ENCODE data around the gene OSBPL6. TPM values are rescaled to one million over a fixed set of nuclear protein-coding genes. Genes with fewer than 3 reads are reported as not detected.
"Not testable (repeated sequence)": the region's sequence is repeated elsewhere in the genome, so short reads cannot be mapped to it uniquely, and the experiment has no call there.

OSBPL6 gene
- total RNA-seq, 1 donor from 2014 or later, result 0.61 TPM

DNA sequence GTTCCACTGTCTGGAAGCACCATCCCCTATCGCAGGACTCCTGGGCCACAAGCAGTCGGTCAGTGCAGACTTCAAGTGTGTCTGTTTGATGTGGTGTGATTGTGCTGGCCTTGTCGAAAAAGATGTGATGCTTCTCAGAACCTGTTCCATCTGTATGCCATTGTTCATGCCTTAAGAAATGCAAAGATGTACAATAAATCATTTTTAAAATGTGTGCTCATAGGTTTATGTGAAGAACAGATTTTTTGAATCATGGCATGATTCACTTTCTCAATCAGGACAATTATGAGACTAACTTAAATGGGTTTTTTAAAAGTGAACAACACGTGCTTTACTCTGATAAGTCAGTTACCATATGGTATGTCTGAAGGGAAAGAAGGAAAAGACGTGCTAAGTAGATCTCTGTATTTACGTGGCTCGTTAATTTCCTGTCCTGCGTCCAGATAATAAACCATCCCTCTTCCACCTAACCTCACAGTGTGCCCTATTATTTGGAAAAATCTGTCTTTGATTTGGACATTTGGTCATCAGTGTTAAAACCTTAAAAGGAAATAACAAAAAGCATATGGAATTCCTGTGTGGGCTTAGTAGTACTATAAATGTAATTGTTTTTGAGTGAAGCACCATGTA lies 201.7 kb downstream of the OSBPL6 start:
- intact Hi-C loops (cut with micrococcal nuclease), result loop anchor here (5.0 kb wide), 1 partner anchor 284 kb away; the partner anchor contains the start of gene RBM45

DNA sequence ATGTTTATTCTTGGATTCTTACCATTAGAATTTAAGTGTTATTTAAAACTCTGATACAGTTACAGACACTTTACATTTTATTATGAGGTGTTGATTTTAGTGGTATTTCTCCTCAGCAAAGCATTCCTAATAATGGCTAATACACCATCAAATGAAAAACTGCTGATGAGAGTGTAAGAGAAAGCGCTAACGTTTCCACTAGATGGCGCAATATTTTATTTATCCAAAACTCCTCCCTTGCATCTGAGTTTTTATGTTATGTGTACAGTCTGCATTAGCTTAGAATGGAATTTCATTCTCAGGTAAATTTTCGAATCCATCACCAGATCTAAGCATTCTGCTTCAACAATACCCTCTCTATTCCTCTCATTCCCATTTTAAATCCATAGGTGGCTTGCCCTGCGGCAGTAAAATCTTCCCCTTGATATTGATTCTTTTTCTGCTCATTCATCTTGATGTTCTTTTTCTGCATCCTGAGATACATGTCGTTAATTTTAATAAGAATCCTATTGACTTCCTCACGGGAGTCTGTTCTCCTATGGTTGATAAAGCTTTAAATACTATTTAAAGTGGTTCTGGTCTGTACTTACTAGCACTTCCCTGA lies 202.8 kb downstream of the OSBPL6 start:
- intact Hi-C loops (cut with micrococcal nuclease), result loop anchor here (1.0 to 5.0 kb wide), 2 partner anchors 17 to 285 kb away; partner anchors contain the start of gene RBM45

DNA sequence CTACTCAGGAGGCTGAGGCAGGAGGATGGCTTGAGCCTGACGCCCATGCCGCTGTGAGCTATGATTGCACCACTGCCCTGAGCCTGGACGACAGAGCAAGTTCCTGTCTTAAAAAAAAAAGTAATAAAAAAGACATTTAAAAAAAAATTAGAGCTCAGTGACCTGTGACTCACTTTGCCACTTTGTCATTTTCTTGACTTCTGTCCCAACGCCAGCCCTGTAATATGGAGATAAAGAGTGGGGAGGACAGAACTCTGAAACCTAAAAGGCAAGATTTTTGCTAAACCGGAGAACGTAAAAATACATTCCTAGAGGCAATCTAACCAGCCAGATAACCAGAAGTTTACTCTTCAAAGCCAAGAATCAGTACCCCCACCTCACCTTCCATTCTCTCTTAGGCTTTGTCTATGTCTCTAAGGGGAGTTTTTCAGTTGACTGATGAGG lies 207.7 kb downstream of the OSBPL6 start:
- intact Hi-C loops (cut with micrococcal nuclease), result no loop called here

DNA sequence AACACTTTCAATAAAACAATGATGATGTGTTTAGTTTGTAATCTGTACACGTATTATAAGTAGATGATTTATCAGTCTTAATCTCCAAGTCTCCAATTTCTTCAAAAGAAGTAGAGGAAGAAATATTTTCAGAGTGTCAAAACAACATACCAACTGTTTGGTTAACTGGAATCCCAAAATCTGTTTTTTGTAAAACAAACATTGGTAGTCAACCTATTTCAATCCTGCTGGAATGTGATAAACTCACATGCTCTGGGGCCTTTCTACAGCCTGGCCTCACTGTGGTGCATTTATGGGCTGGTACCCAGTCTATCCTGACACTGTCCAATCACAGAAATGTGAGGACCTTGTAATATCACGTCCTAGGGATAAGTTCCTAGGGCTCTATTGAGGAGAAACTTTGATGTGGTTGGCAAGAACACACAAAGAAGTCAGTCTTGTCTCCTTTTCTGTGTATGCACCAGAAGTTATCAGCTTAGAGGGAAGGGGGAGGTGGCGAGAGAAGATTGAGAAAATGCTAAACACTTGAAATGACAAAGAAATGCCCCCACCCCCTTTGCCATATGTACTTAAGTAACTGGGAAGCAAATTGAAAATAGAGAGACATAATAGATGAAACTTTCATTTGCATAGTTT lies 209.5 kb downstream of the OSBPL6 start:
- intact Hi-C loops (cut with micrococcal nuclease), result loop anchor here (1.0 kb wide), 1 partner anchor 10 kb away; no protein-coding TSS in a partner anchor

DNA sequence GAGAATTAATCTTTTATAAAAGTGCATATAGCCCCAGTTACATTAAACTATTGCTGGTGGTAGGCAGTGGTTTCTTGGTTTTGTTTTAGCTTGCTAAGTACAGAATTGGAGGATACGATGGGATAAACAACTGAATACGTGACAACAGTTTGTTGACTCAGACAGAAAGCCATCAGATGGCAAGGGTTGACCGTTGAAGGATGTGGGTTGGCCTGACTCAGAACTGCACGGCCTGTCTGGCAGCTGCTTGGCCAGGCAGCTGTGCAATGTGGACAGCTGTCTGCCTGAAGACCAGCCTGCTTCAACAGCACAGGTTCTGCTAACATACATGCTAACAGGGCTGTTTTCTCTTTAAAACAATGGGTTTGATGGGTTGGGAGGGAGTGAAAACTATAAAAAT lies 210.1 kb downstream of the OSBPL6 start:
- intact Hi-C loops (cut with micrococcal nuclease), result loop anchor here (1.0 kb wide), 1 partner anchor 9 kb away; no protein-coding TSS in a partner anchor

DNA sequence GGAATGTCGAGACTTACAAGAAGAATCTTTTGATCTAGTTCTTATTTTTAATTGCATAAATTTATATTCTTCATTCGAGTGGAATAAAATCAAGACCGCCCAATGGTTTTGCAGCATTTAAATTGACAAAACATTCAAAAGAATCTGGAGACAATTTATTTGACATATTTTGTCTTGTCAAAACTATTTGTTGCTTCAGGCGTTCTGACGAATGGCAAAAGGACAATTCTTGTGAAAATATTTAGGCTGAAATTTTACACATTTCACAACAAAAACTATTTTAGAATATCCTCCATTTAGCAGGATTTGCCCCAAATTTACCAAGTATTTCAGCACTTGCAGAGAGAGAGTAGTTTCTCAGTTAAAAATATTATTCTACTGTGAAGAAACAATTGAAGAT lies 214.9 kb downstream of the OSBPL6 start:
- intact Hi-C loops (cut with micrococcal nuclease), result no loop called here

DNA sequence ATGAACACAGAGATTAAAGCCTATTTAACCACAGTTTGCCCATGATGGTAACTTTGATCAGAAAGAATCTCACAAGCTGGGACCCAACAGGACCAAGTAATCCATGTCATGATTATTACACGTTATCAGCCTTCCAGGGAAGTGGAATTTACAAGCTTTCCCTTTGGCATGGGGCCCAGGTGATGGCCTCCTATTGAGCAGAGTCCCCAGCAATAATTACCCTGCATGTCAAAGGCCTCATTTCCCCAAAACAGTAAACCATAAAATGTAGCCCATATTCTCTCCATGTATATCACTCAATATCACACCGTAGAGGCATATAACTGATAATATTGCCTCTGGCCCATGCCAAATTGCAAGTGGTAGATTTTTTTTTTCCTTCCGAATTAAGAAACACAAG lies 217.7 kb downstream of the OSBPL6 start:
- intact Hi-C loops (cut with micrococcal nuclease), result no loop called here

DNA sequence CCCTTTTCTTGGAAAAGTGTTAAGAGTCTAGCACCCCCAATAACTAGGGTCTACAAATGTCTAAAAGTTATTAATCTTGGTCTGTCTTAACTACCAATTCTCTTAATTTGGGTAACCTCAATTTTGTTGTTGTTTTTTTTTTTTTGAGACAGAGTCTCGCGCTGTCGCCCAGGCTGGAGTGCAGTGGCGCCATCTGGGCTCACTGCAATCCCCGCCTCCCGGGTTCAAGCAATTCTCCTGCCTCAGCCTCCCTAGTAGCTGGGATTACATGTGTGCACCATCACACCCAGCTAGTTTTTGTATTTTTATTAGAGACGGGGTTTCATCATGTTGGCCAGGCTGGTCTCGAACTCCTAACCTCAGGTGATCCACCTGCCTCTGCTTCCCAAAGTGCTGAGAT lies 218.1 kb downstream of the OSBPL6 start:
- intact Hi-C loops (cut with micrococcal nuclease), result not testable (repeated sequence)

DNA sequence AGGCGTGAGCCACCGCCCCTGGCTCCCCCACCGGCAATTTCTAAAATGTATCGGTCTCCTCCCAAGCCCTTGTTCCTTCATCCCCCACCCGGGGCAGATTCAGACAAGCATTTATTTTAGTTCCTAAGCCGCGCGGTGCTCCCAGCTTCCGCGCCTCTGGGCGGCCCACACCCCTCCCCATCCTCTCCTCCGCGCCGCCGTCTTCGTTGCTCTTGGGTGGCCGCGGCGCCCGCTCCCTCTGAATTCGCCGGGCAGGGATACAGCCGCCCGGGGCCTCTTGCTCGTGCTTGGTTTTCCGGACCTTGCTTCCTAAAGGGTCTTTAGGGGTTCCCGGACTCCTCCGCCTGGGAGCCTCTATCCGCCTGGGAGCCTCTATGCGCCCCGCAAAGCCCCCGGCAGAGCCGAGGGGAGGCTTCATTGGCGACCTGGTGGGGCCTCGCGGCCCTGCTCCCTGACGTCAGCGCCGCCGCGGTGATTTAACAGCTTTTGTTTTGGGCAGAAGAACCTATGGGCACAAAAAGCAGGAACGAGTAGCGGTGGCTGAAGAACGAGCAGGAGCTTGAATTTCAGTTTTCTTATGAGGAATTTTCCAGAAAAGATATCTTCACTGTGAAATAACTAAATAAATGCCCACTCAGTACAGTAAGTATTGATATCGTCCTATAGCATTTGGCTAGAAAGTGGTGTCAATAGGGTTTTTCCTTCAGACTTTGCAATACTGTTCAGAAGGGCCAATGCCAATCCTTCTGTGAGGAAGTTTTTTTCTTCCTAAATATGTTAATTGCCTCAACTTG lies 219.4 kb downstream of the OSBPL6 start:
- intact Hi-C loops (cut with micrococcal nuclease), result loop anchor here (1.0 to 2.0 kb wide), 8 partner anchors 9 to 301 kb away; partner anchors contain the start of genes FKBP7, OSBPL6 and RBM45

DNA sequence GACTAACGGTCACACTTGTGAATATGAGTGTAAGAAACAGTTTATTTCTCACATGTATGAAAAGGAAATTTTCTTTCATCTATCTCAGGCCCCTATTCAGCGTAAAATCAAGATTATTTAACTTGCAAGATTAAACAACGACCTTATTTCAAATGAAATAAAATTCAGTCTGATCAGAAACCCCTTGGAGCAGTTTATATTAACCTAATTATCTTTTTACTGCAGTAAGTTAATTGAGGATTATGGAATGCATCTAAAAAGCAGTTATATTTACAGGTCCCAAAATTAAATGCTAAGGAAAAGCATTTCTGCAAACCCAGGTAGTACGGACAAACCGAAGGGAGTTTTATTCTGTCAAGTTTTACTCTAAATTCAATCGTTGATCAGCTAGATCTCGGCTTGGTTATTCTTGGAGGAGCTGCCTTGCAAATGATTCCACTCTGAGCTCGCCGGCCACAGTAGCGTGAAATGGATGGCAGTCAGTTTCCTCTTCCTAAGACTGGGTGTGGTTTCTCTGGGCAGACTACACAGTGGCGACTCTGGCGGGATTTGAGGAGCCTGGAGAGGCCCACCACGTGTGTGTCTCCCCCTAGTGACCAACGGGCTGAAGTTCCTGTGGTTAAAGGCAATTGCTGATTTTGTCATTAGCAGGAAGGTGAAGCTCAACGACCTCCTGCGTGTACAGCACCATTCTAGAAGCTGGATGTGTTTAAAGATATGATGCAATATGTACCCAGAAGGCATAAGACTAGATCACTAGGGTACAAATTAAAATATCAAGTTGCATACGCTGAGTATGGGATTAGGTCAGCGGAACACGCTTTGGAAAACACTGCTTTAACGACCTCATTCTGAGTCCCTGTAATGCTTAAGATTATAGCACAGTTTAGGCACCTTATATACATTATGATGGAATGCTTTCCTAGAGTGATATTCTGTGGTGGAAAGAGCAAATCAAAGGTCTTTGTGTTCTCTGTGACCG lies 220.2 kb downstream of the OSBPL6 start:
- intact Hi-C loops (cut with micrococcal nuclease), result loop anchor here (1.0 to 2.0 kb wide), 7 partner anchors 17 to 302 kb away; partner anchors contain the start of genes FKBP7, OSBPL6 and RBM45

DNA sequence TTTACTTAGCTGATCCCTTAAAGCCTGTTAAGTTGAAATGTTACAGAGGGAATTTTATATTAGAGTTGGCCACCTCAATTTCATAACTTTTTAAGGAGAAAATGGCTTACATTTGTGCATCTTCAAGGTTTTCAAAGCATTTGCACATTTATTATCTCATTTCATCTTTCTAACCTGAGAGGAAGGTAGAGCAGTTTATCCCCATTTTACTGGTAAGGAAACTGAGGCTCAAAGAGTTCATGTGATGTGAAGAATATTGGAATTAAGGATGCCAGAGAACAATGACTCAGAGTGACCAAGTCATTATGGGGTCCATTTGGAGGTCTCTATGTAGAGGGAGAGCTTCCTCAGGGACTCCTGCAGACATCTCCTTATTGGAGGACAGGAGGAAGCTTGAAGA lies 221.7 kb downstream of the OSBPL6 start:
- intact Hi-C loops (cut with micrococcal nuclease), result loop anchor here (2.0 kb wide), 1 partner anchor 221 kb away; the partner anchor contains the start of gene OSBPL6

DNA sequence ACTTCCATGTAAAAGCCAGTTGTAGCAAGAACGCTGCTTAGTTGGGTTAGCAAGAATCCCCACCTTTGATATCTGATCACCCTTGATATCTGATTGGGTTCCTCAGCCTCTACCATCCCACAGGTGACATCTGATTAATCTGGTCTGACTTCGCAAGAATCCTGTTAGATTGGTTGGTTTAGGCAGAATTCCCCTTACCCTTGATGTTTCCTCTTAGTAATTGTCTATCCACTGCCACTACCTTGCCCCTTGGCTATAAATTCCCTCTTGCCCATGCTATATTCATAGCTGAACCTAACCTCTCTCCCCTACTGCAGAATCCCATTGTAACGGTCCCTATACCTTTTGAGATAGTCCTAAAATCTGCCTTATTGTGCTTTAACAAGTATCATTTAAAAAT lies 223.6 kb downstream of the OSBPL6 start:
- intact Hi-C loops (cut with micrococcal nuclease), result no loop called here

DNA sequence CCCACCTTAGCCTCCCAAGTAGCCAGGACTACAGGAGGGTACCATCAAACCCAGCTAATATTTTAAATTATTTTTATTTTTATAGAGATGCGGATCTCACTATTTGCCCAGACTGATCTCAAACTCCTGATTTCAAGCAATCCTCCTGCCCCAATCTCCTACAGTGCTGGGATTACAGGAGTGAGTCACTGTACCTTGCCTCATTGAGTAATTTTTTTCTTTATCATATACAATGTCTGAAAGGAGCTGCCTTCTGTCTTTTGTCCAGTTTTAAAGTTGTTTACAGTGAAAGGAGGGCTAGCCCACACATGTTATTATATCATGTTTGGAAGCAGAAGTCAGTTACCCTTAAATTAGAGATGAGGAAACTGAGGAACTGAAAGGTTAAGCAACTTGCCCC lies 224.1 kb downstream of the OSBPL6 start:
- intact Hi-C loops (cut with micrococcal nuclease), result no loop called here

DNA sequence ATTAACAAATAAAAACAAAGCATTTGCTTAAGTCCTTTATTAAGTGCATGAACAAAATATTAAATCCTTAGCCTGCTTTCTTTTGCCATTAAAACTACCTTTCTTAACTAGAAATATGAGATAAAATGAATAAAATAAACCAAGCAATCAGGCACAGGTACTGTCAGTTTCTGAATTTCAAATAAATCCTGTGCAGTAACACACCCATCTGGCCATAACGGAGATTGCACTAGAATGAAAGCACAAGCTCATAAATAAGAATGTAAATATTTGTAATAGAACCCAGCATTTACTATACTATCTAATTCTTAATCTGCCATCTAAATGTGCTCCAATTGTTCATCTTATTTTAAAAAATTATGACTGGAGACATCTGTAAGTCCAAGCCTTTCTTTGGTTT lies 224.8 kb downstream of the OSBPL6 start:
- intact Hi-C loops (cut with micrococcal nuclease), result no loop called here

DNA sequence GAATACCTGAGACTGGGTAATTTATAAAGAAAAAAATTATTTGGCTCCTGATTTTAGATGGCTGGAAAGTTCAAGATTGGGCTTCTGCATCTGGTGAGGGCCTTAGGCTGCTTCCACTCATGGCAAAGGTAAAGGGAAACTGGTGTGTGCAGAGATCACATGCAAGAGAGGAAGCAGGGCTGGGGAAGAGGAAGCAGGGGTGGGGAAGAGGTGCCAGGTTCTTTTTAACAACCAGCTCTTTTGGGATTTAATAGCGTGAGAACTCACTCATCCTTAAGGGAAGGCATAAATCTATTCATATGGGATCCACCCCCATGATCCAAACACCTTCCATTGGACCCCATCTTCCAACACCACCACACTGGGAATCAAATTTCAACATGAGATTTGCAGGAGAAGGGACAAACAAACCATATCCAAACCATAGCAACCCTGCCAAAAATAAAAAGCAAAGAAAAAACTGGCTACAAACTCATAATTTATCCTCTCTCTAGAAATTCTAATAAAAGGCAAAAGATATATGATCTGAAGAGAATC lies 226.2 kb downstream of the OSBPL6 start:
- intact Hi-C loops (cut with micrococcal nuclease), result no loop called here

DNA sequence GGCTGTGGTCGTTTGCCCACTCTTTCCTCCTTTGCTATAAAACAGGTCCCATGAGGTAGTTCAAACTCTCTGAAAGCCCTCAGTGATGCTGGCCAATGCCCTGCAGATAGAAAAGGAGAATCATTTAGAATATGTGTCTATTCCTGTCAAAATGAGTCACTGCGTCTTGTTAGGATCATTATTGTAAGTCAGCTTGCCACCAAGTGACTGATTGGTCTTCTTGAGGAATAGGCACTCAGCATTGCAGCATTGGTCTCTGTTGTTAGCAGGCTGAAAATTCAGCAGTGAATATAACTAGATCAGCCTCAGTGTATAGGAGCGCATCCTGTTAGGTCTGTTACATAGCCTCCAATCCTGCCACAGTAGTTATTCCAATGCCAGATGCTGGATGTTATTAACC lies 227.8 kb downstream of the OSBPL6 start:
- intact Hi-C loops (cut with micrococcal nuclease), result no loop called here

DNA sequence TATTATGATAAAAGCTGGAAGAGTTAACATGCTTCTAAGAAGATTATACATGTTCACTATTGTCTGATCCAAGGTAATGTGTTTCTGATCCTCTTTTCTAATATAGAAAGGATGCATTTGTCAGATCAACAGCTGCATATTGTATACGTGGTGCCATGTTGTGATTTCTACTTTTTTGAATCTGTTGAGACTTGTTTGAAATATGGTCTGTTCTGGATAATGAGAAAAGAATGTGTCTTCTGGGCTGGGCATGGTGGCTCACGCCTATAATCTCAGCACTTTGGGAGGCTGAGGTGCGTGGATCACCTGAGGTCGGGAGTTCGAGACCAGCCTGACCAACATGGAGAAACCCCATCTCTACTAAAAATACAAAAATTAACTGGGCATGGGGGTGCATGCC lies 229.4 kb downstream of the OSBPL6 start:
- intact Hi-C loops (cut with micrococcal nuclease), result not testable (repeated sequence)

DNA sequence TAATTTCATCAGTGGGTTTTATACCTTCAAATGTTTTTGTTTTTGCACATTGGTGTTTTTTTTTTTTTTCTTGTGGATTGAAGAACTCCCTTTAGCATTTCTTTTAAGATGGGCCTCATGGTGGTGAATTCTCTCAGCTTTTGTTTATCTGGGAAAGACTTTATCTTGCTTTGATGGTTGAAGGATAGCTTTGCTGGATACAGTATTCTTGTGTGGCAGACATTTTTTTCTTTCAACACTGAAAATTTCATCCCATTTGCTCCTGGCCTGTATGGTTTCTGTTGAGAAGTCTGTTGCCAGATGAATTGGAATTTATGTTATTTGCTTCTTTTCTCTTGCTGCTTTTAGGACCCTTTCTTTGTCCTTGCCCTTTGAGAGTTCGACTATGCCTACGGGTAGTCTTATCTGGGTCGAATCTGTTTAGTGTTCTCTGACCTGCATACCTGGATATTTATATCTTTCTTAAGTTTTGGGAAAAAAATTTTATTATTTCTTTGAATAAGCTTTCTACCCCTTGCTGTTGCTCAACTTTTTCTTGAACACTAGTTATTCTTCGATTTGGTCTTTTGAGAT lies 231.0 kb downstream of the OSBPL6 start:
- intact Hi-C loops (cut with micrococcal nuclease), result no loop called here

DNA sequence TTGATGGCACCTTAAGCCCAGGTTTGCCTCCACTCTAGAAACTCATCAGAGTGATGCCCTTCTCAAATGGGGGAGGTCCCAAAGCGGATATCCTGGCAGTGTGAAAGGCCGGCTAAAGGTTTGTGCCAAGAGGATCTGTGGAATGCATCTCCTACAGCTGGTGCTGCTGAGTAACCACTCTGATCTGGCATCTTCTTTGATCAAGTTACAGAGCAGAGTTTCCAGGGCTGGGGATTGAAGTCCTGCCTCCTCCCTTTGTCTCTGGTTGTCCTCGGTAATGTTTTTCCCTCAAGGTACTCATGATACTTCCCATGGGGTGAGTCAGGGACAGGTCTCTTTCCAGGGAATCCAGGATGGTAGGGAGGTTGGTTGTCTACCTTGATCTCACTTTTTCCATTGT lies 232.1 kb downstream of the OSBPL6 start:
- intact Hi-C loops (cut with micrococcal nuclease), result no loop called here

DNA sequence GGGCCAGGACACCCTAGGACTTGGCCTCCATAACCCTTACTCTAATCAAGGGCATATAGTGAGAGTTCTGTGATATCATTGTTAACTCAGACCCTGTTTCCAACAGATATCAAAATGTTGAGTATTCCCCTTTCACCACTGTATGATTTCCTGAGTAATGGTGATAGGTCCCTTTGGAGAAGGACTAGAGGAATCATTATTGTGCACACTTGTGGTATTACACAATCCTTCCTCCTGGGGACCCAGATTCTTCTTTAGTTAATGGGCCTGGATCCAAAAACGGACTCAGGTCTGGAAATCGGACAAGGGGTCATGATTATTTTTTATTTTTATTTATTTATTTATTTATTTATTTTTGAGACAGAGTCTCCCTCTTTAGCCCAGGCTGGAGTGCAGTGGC lies 233.1 kb downstream of the OSBPL6 start:
- intact Hi-C loops (cut with micrococcal nuclease), result no loop called here
